Measurements from ENCODE around the gene ARID4B. TPM values are rescaled to one million over a fixed set of nuclear protein-coding genes. Genes with fewer than 3 reads are reported as not detected.

ARID4B gene
- total and polyA plus RNA-seq, 2 of the 13 experiments (the other 11 are each of a cell fraction or from before 2014, with no cell fraction given) = 9.7 to 24.6 TPM

- TF ChIP-seq IRF9 (CRISPR knock-in tag; IDR thresholded peaks at IDR 0.05; ENCODE audit: borderline replicate concordance) (peak; percentile 74; the same call in 1 of the 2 replicates), ZNF251 (CRISPR knock-in tag; IDR thresholded peaks at IDR 0.05) (no peak), ATRX (CRISPR knock-in tag; IDR thresholded peaks at IDR 0.05; ENCODE audit: borderline replicate concordance) (no peak), ZNF598 (CRISPR knock-in tag; IDR thresholded peaks at IDR 0.05; ENCODE audit: borderline replicate concordance) (peak; percentile 90; the same call in 1 of the 2 replicates), ZFY (CRISPR knock-in tag; IDR thresholded peaks at IDR 0.05) (peak; percentile 98), ZNF274 (CRISPR knock-in tag; IDR thresholded peaks at IDR 0.05) (peak; percentile 85), RAD51 (IDR thresholded peaks at IDR 0.05; ENCODE audit: borderline replicate concordance) (peak; percentile 75; the same call in 1 of the 2 replicates), ZFP82 (CRISPR knock-in tag; IDR thresholded peaks at IDR 0.05; ENCODE audit: borderline replicate concordance) (peak; percentile 86; the same call in 1 of the 2 replicates), ASH2L (IDR thresholded peaks at IDR 0.05; ENCODE audit: insufficient read length, low read depth, low read length) (peak; percentile 89), BATF2 (CRISPR knock-in tag; IDR thresholded peaks at IDR 0.05) (0 out of 2 replicates have a peak, but pooled peaks have one; percentile 55), ZNF761 (CRISPR knock-in tag; conservative IDR thresholded peaks at IDR 0.05) (no peak; the same call in 1 of the 2 replicates), PCBP2 (optimal IDR thresholded peaks at IDR 0.05; ENCODE audit: low read depth, low read length, poor library complexity, severe bottlenecking) (no peak), ZNF143 (CRISPR knock-in tag; IDR thresholded peaks at IDR 0.05) (peak; percentile 73; the same call in 1 of the 2 replicates), ATF4 (CRISPR knock-in tag; IDR thresholded peaks at IDR 0.05) (peak in 1 of 2 experiments; percentile 77; a peak in 2 of 4 replicates), ZNF557 (CRISPR knock-in tag; IDR thresholded peaks at IDR 0.05) (no peak; the same call in 1 of the 2 replicates), DNMT1 (CRISPR knock-in tag; IDR thresholded peaks at IDR 0.05) (0 out of 2 replicates have a peak, but pooled peaks have one; percentile 54), ZNF44 (CRISPR knock-in tag; IDR thresholded peaks at IDR 0.05) (0 out of 2 replicates have a peak, but pooled peaks have one; percentile 80), WIZ (CRISPR knock-in tag; IDR thresholded peaks at IDR 0.05) (no peak), ATF3 (CRISPR knock-in tag; IDR thresholded peaks at IDR 0.05) (no peak), ZNF720 (CRISPR knock-in tag; IDR thresholded peaks at IDR 0.05) (no peak), NCOA5 (CRISPR knock-in tag; IDR thresholded peaks at IDR 0.05) (no peak), ZFAT (CRISPR knock-in tag; conservative IDR thresholded peaks at IDR 0.05) (peak; percentile 69; the same call in 1 of the 2 replicates), TGIF2 (CRISPR knock-in tag; IDR thresholded peaks at IDR 0.05) (peak; percentile 93; the same call in 1 of the 2 replicates), ZNF781 (CRISPR knock-in tag; IDR thresholded peaks at IDR 0.05; ENCODE audit: borderline replicate concordance, not compliant biosample characterization) (peak; percentile 70), CSRNP2 (CRISPR knock-in tag; conservative IDR thresholded peaks at IDR 0.05; ENCODE audit: low read depth) (no peak)
Measured at GRCh38 chr1:235128456-235129328, 199.3 kb downstream of the ARID4B start, which contains the start of gene TOMM20 (continued).

Measured in HepG2 (cell line).